HG03378 (cell line): ENCODE results near the gene RAB10.
A peak's percentile ranks its signal among the peaks of the same experiment; 100 is the strongest.
"Not testable (repeated sequence)": the region's sequence is repeated elsewhere in the genome, so short reads cannot be mapped to it uniquely, and the experiment has no call there.

Experiments used
- ATAC-seq: cut with Tn5 transposase; IDR thresholded peaks from one replicate; pipeline ENCODE4 v1.9.1; 2021; ENCODE audit warnings: mild to moderate bottlenecking, moderate library complexity; ENCODE audit not compliant: unreplicated experiment

Gene RAB10

DNA sequence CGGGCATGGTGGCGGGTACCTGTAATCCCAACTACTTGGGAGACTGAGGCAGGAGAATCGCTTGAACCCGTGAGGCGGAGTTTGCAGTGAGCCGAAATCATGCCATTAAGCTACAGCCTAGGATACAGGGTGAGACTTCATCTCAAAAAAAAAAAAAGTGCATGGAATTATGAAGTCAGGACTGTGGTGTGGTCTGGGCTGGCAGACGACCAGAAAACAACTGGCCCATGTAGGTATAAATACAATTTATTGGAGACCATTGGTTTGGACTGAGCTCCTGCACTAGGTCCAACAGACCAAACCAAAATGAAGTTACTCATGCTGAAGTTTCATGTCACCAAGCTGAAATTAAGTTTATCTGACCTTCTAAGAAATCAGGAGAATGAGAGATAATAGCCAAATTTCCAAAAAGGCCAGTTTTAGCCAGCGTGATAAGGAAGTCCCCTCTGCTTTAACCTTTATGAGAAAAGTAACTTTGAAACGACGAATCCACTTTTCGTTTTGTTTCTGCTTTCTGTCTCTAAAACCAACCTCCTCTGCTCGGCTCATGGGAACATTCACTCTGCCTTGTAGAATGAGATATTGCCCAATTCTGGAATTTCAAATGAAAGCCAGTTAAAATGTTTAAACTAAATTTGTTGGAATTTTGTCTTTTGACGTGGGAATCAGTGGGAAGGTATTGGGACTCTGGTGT, 17.7 kb upstream of the RAB10 start:
- ATAC-seq: no peak

DNA sequence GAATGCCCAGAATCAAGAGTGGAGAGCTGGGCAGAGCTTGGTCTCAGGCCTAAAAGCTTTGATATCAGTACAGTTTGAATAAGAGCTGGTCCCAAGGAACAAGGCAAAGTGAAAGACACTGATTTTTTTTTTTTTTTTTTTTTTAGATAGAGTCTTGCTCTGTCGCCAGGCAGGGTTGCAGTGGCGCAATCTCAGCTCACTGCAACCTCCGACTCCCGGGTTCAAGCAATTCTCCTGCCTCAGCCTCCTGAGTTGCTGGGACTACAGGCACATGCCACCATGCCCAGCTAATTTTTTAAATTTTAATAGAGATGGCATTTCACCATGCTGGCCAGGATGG, 17.2 kb upstream of the RAB10 start:
- not testable (repeated sequence) for ATAC-seq

DNA sequence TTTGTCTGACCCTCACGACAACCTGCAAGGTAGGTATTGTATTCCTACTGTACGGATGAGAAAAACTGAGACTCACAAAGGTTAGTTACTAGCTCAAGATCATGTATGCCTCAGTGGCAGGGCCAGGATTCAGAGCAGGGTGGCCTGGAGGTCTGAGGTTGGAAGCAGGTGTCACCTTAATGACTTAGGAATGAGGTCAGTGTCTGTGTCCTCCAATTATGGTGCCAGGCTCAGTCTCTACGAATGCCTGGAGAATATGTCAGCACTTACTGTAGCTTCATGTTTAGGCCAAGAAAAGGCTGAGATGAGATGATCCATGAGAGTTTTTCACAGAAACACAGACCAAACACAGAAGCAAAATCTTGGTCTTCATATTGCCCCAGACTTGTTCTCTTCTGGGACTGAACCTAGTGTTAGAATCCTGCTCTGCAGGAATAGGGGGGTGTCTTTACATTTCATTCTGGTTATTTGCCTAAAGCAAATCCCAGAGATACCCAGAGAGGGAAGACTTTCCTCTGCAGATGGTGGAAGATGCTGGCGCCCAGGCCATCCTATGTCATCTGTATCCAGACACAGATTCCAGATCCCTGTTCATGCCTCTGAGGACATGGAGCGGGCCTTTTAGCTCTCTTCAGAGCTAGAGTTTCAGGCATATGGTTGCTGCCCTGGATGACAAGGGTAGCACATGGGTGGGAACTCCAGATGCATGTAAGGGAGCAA, 16.3 kb upstream of the RAB10 start:
- ATAC-seq: no peak

DNA sequence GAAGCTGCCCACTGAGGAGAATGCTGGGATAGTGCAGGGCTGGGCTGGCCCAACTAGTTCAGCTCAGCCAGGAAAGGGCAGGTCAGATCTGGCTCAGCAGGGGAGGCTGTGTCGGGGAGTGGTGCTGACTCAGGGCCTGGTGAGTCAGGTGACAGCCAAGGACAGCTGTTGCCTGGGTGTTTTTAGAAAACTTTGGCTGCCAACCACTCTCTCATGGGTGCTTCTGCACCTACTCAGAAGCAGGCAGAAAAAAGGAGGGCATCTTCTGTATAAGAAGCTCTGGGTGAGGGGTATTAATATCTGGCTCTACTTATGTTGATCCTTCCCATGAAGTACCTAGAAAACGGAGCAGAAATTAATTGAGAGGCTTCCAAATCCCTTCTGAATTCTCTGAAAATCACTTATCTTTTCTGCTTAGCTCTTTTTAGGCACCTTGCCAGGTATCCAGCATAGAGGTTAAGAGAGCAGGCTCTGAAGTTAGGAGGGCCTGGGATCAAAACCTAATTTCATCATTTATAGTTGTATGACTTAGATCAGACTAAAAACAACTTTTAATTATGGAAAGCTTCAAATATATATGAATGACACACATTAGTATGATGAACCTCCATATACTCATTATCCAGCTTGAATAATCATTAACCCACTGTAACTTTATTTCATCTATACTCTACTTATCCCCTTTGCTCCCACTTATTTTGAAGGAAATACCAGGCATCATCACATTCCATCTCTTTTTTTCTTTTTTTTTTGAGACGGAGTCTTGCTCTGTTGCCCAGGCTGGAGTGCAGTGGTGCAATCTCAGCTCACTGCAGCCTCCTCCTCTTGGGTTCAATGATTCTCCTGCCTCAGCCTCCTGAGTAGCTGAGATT, 15.5 kb upstream of the RAB10 start:
- ATAC-seq: no peak

DNA sequence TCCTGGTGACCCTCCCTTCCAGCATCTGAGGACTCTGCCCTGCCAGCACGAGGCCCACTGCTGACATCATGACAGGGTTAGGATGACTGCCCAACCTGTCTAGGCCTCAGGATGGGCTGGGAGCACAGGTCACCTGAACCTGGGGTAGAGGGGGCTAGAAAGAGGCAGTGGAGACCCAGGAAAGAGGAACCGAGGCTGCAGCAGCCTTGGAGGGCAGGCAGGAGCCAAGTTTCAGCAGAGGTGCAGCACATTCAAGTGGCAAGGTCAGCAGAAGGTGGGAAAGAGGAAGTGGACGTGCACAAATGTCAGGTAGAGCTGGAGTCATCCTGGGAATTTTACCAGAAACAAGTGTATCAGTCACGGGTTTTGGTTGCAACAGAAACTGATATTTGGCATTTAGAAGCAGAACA, 13.6 kb upstream of the RAB10 start:
- ATAC-seq: no peak

DNA sequence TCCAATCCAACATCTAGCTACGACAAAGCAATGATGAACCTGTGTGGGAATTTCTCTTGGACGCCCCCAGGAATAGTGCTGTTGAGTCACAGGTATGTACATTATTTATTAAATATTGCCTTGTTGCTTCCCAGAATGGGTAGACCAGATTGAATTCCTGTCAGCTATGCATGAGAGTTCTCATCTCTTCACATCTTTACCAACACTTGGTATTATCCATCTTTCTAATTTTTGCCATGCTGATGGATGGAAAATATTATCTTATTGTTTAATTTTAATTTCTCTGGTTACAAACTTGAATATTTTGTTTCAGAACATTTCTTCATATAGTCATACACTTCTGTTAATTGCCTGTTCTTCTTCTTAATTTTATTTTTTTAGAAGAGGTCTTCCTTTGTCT, 9.6 kb upstream of the RAB10 start:
- ATAC-seq: no peak

DNA sequence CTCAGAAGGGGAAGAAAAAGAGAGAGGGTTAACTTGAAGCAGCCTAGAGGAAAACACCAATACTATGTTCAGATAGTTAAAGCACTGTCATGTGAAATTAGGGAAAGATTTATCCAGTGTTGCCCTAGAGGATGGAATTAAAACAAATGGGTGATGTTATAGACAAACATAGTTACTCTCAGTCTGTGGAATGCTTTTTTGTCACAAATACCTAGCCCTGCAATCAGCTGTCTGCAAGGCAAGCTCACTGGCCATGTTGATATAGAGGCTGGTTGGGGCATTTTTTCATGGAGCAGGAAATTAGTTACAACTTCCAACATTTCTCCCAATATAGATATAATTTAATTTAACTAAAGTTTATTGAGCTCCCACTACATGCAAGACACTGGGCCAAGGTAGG, 8.4 kb upstream of the RAB10 start:
- no peak for ATAC-seq

DNA sequence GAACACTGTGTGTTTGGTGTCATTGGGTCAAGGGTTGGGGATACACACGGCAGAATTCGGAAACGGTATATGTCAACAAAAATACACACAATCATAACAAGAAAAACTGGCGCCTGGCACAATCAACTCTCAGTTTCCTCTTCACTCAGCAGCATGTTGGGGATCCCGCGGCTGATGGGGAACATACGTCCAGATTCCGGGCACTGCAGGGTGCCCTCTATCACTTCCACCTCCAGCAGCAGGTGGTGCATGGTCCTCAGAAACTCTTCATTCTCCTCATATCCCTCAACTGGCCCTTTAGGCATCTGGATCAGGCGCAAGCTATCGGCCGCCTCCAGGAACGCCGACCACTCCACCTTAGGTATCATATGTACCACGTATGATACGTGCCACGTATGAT, 5.8 kb upstream of the RAB10 start:
- ATAC-seq: not testable (repeated sequence)

DNA sequence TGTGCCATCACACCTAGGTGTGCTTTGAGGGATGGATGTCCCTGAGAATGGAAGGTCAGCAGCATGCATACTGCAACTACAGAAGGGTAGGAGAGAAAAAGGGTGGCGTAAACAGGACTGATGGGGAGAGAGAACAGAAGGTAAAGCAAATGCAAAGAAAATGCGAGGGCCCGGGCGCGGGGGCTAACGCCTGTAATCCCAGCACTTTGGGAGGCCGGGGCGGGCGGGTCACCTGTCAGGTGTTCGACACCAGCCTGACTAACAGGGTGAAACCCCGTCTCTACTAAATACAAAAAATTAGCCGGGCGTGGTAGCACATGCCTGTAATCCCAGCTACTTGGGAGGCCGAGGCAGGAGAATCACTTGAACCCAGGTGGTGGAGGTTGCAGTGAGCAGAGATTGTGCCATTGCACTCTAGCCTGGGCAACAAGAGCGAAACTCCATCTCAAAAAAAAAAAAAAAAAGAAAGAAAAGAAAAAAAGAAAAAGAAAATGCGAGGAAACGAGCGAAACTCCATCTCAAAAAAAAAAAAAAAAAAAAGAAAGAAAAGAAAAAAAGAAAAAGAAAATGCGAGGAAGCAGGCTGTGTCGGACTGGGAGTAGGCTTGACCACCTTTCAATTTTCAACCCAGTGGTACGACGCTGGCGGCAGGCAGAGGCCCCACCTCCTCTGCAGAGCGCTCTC, 1.2 kb upstream of the RAB10 start:
- peak; percentile 16 for ATAC-seq

DNA sequence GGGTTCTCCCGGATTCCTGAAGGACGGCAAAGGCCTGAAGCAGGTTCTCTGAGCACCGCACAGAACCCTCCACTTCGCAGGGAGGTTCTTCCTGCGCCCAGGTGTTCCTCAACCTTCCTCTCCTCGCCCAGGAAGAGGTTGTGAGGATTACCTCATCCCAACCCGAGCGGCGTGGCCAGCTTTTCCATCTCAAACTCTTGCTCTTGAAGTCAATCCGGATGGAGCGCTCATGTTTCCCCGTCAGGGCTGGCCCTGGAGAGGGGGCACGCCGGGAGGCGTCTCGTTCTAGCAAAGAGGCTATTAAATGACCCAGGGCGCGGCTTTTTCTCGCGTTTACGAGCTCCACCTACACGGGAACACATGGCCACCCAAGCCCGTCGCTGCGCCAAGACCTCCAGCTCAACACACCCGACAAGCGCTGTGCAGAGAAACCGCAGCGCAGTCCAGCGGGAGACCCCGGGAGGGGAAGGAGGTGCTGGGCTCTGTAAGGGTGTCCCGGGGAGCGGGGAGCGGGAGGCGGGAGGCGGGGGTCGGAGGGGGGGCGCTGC, 540 bp upstream of the RAB10 start:
- peak; percentile 7 for ATAC-seq

DNA sequence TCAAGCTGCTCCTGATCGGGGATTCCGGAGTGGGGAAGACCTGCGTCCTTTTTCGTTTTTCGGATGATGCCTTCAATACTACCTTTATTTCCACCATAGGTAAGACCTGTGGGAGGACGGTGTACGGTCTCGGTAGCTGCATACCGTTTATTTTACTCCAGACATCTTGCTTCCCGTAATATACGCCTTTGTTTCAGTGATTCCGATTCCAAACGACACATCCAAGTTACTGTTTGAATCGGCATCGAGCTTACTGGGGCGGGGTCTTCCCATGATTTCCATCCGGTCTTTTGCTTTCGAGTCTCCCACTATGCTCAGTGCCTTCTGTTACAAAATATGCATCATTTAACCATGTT, 731 bp downstream of the RAB10 start:
- ATAC-seq: peak; percentile 1

DNA sequence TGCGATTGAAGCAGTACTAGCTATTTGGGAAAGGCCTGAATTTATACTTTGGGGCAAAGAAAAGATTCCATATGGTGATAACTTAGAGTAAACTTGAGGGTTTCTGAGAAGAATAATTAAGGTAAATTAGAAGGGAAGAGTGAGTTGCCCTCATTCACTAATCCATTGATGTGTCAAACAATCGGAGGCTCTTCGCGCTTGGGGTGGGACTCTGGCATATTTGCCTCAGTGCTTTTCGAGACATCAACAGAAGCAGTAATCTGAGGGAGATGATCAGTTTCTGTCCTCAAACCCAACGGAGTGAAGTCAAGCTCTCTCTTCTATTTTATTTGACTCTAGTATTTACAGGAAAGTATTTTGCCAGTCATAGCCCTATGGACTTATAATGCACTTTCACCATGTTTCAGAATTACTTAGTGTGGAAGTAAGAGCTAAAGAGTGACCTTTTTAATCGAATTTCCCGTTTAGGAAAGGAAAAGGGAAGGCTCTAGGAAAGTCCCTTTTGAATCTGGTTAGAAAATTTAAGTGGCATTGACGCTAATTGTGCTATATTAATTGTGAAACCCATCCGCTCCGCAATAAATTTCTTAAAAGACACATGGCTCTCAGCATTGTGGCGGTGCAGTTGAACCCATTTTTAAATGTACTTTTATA, 1.3 kb downstream of the RAB10 start:
- ATAC-seq: no peak

DNA sequence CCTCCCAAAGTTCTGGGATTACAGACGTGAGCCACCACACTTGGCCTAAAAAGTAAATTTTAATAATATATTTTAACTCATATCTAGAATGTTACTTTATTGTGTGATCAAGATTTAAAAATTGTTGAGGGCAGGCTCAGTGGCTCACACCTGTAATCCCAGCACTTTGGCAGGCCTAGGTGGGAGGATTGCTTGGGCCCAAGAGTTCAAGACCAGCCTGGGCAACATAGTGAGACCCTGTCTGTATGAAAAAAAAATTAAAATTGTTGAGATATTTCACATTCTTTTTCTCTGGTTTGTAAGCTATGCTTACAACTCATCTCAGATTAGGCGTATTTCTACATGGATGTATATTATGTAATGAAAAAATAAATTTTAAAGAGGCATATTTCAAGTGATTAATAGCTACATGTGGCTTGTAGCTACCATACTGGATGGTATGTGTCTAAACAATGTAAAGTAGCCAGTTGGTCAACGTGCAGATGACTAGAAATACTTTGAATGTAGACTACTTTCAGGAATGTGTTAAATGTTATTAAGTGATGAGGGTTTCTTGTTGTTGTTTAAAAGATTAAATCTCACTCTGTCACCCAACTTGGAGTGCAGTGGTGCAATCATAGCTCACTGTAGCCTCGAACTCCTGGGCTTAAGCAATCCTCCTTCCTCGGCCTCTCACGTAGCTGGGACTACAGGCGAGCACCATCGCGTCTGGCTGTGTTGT, 5.9 kb downstream of the RAB10 start:
- ATAC-seq: no peak

DNA sequence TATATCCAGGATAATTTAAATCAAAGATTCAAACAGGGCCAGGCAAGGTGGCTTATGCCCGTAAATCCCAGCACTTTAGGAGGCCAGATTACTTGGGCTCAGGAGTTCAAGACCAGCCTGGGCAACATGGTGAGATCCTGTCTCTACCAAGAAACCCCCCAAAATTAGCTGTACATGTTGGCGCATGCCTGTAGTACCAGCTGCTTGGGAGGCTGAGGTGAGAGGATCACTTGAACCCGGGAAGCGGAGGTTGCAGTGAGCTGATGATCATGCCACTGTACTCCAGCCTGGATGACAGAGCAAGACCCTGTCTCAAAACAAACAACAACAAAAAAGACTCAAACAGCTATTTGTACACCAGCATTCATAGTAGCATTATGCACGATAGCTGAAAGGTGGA, 9.2 kb downstream of the RAB10 start:
- ATAC-seq: no peak

DNA sequence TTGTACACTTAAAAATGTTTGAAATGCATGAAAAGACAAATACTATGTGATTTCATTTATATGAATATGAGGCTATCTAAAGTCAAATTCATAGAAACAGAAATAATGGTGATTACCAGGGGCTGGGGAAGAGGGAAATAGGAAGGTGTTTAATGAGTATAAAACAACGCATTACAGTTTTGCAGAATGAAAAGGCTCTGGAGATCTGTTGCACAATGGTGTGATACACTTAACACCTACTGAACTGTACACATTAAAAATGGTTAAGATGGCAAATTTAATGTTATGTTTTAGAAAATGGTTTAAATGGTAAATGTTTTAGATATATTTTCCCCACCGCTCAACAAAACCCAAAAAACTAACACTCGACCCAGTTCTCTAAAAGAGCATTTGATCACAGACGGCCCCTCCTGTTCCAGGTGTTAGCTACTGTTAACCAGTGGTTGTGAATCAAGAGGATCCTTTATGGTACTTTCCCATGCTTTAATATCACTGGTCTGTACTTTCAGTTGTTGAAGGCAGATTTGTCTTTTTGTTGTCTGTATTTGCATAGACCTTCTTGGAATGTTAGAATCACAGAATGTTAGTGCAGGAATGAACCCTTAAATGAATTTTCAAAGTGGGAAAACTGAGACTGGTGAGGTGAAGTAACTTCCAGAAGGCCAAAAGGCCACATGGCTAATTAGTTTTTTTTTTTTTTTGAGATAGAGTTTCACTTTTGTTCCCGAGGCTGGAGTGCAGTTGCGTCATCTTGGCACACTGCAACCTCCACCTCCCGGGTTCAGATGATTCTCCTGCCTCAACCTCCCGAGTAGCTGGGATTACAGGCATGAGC, 10.2 kb downstream of the RAB10 start:
- no peak for ATAC-seq

DNA sequence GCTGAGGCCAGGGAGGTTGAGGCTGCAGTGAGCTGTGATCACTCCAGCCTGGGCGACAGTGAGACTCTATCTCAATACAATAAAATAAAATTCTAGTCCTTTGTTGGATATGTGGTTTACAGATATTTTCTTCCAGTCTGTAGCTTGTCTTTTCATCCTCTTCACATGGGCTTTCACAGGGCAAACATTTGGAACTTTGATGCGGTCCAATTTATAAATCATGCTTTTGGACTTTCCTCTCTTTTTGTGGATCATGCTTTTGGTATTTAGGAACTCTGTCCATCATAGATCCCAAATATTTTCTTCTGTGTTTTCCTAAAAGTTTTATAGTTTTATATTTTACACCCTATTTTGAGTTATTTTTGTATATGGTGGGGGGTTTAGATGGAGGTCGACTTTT, 14.9 kb downstream of the RAB10 start:
- ATAC-seq: no peak

DNA sequence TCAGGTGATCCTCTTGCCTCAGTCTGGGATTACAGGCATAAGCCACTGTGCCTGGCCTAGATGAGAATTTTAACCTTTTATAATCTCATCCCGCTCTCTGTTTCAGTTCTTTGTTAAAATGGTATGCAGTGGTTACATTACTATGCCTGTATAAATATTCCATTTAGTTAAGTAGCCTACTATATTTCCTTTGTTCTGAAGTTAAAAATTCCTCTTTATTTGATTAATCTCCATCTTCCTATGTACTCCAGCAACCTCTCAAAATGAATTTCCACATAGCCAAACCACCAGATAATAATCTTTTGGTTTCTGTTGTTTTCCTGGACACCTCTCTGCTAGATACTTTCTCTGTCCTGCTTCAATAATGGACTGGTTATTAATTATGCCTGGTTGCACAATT, 15.8 kb downstream of the RAB10 start:
- no peak for ATAC-seq

DNA sequence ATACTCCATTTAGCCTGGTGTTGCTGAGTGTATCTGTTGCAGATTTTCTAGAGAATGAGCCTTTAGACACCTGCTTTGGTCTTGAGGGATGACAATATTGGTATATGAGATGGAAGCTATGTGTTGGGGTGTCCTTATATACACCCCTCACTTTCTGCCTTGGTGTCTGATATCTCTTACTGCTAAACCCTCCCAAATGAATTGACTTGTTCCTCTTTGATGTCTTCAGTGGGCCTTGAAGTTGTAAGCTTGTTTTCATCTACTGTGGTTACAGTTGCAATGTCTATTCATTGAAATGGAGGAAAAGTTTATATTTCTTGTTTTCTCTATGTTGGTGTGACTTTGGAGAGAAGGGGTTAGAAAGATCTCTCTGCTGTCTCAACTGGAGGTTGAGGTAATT, 18.9 kb downstream of the RAB10 start:
- ATAC-seq: no peak
